Nephron progenitor cell (in vitro differentiated cells): ENCODE measurements around the gene CEP63.

Experiments
- DNase-seq: peaks from one replicate; pipeline ENCODE4 v3.0.0; 2021
- H3K27ac Mint-ChIP-seq: 2 replicates; pipeline ENCODE4 v1.8.0; 2021; ENCODE audit warnings: mild to moderate bottlenecking, moderate library complexity, mixed read lengths
- H3K27me3 Mint-ChIP-seq: 2 replicates; pipeline ENCODE4 v1.8.0; 2021; ENCODE audit warnings: mild to moderate bottlenecking, low read depth, mixed read lengths; ENCODE audit not compliant: poor library complexity
- H3K36me3 Mint-ChIP-seq: 2 replicates; pipeline ENCODE4 v1.8.0; 2021; ENCODE audit warnings: low read depth, mixed read lengths
- H3K4me1 Mint-ChIP-seq: 2 replicates; pipeline ENCODE4 v1.8.0; 2021; ENCODE audit warnings: mixed read lengths
- H3K4me3 Mint-ChIP-seq: 2 replicates; pipeline ENCODE4 v1.8.0; 2021; ENCODE audit warnings: mild to moderate bottlenecking, moderate library complexity, mixed read lengths
- H3K9me3 Mint-ChIP-seq: 2 replicates; pipeline ENCODE4 v1.8.0; 2021; ENCODE audit warnings: mild to moderate bottlenecking, moderate library complexity, mixed read lengths
- CTCF ChIP-seq: fragments of 200-600 bp; sonication (generic); IDR thresholded peaks from 2 replicates; pipeline ENCODE4 v1.5.0; 2021; ENCODE audit warnings: antibody characterized with exemption

The CEP63 gene

GRCh38 chr3:134600206-134600605, 114.3 kb downstream of the CEP63 start:
- H3K9me3 Mint-ChIP-seq, result no peaks in the 10 kb centered on the region
- H3K4me1 Mint-ChIP-seq, result peaks cover 30% of the 10 kb centered on the region
- DNase-seq, result no peak
- TF ChIP-seq CTCF, result no peak
- peaks cover 18% of the 10 kb centered on the region for H3K27me3 Mint-ChIP-seq
- no peak overlapping the region for H3K27ac Mint-ChIP-seq
- H3K36me3 Mint-ChIP-seq, result no peaks in the 10 kb centered on the region
- H3K4me3 Mint-ChIP-seq, result no peak overlapping the region

- Mint-ChIP-seq H3K27me3 (peaks cover 15% of the 10 kb centered on the region), H3K27ac (no peak overlapping the region), H3K36me3 (no peaks in the 10 kb centered on the region), H3K4me1 (peaks cover 30% of the 10 kb centered on the region), H3K4me3 (peak overlapping the region; percentile 54), H3K9me3 (no peaks in the 10 kb centered on the region)
- peak; percentile 99 for TF ChIP-seq CTCF
- DNase-seq, result peak; percentile 85
Observed at GRCh38 chr3:134600685-134601463, 115.0 kb downstream of the CEP63 start.

- peaks cover 30% of the 10 kb centered on the region for H3K4me1 Mint-ChIP-seq
- no peak for TF ChIP-seq CTCF
- peaks cover 19% of the 10 kb centered on the region for H3K27me3 Mint-ChIP-seq
- no peak overlapping the region for H3K27ac Mint-ChIP-seq
- H3K4me3 Mint-ChIP-seq, result peak overlapping the region; percentile 54
- DNase-seq, result peak; percentile 76
- no peaks in the 10 kb centered on the region for H3K9me3 Mint-ChIP-seq
- H3K36me3 Mint-ChIP-seq, result no peaks in the 10 kb centered on the region
Observed at GRCh38 chr3:134601539-134602439, 115.9 kb downstream of the CEP63 start.

GRCh38 chr3:134602440-134602814, 116.6 kb downstream of the CEP63 start:
- no peak for DNase-seq
- Mint-ChIP-seq H3K27ac (no peak overlapping the region), H3K4me1 (peaks cover 30% of the 10 kb centered on the region), H3K27me3 (peaks cover 19% of the 10 kb centered on the region), H3K9me3 (no peaks in the 10 kb centered on the region), H3K4me3 (no peak overlapping the region), H3K36me3 (no peaks in the 10 kb centered on the region)
- no peak for TF ChIP-seq CTCF

GRCh38 chr3:134603480-134603879, 117.6 kb downstream of the CEP63 start:
- Mint-ChIP-seq H3K27me3 (peaks cover 19% of the 10 kb centered on the region), H3K27ac (no peak overlapping the region), H3K4me3 (no peak overlapping the region), H3K9me3 (no peaks in the 10 kb centered on the region), H3K4me1 (peaks cover 30% of the 10 kb centered on the region), H3K36me3 (no peaks in the 10 kb centered on the region)
- no peak for TF ChIP-seq CTCF
- no peak for DNase-seq
